ENCODE data around the gene DCANP1. TPM values are rescaled to one million over a fixed set of nuclear protein-coding genes. Genes with fewer than 3 reads are reported as not detected.

The DCANP1 gene
- total RNA-seq, 4 donors from 2014 or later, result not detected

DNA sequence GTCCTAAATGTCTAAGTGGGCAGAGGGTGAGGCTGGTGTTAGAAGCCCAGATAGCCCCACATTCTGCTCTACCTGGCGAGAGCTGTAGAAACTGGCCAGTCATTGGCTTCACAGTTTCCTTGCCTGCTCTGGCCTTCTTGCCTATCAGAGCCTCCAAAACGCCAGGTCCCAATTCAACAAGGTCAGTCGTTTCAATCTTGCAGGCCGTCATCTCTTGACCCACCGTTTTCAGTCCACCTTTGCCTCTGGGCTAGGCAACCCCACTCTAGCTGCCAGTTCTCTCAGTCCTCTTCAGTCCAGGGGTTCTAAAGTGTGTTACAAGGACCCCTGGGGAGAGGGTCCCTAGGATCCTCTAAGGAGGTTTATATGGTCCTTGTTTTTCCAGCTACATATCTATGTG lies 25.0 kb upstream of the DCANP1 start:
- Histone ChIP-seq H3K36me3 (no peaks in the 10 kb centered on the region), H3K9me3 (no peaks in the 10 kb centered on the region), H3K4me3 (no peak overlapping the region), H3K4me1 (no peaks in the 10 kb centered on the region), H3K27me3 (peaks cover 17% of the 10 kb centered on the region), H3K27ac (no peak overlapping the region)
- peak in 1 of 2 donors; percentile 59 for DNase-seq (ENCODE audit: low spot score in 2 of 2)
- TF ChIP-seq POLR2A (IDR thresholded peaks at IDR 0.05) (no peak), EP300 (IDR thresholded peaks at IDR 0.05) (no peak), CTCF (IDR thresholded peaks at IDR 0.05) (no peak), POLR2AphosphoS5 (IDR thresholded peaks at IDR 0.05) (no peak)
- WGBS, result 87% methylated on average over 5 of the region's 5 CpGs

DNA sequence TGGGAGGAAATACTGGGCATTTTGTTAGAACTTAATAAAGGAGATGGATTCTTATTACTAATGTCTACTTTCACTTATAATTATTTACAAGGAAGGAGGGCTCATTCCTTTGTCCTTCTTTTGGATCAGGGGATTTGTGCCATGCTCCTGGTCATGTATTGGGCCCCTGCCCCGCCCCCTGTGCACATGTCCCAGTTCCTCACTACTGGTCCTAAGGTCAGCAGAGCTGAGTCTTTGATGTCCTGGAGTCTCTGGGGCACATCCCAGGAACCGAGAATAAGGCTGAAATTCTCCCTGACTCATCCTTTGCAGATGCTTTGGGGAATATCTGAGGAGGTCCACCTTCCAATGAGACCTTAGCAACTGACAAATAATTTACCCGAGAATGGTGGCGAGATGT lies 24.6 kb upstream of the DCANP1 start:
- H3K4me3 ChIP-seq, result no peak overlapping the region
- H3K4me1 ChIP-seq, result no peaks in the 10 kb centered on the region
- peaks cover 22% of the 10 kb centered on the region for H3K27me3 ChIP-seq
- 88% methylated on average over 4 of the region's 4 CpGs for WGBS
- H3K9me3 ChIP-seq, result no peaks in the 10 kb centered on the region
- no peak overlapping the region for H3K27ac ChIP-seq
- H3K36me3 ChIP-seq, result no peaks in the 10 kb centered on the region
- TF ChIP-seq POLR2AphosphoS5 (IDR thresholded peaks at IDR 0.05), result no peak
- TF ChIP-seq CTCF (IDR thresholded peaks at IDR 0.05), result no peak
- no peak for TF ChIP-seq POLR2A (IDR thresholded peaks at IDR 0.05)
- TF ChIP-seq EP300 (IDR thresholded peaks at IDR 0.05), result no peak
- peak; percentile 31 for DNase-seq (ENCODE audit: low spot score in 2 of 2)

DNA sequence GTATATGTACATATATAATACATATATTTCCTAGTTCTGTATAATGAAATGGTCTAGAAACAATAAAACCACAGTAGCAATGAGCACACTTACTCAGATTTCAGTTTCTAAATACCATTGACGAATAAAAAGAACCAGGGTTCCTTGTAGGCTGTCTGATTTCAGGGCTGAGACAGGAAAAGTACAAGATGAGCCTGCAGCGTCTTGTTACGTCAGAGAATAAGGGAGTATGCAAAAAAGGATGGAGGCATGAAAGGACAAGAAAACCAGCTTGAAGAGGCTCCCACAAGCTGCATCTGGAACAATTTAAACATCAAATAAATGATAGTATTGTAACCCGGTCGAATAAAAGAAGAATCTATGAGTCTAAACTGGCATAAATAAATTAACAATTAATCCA lies 22.8 kb upstream of the DCANP1 start:
- no peak for TF ChIP-seq EP300 (IDR thresholded peaks at IDR 0.05)
- no peak for TF ChIP-seq CTCF (IDR thresholded peaks at IDR 0.05)
- TF ChIP-seq POLR2A (IDR thresholded peaks at IDR 0.05), result no peak
- TF ChIP-seq POLR2AphosphoS5 (IDR thresholded peaks at IDR 0.05), result no peak
- 45% methylated on average over 5 of the region's 5 CpGs for WGBS
- DNase-seq (ENCODE audit: low spot score in 2 of 2), result no peak
- Histone ChIP-seq H3K27me3 (peaks cover 29% of the 10 kb centered on the region), H3K4me3 (no peak overlapping the region), H3K4me1 (peaks cover 6% of the 10 kb centered on the region), H3K27ac (no peak overlapping the region), H3K36me3 (no peaks in the 10 kb centered on the region), H3K9me3 (no peaks in the 10 kb centered on the region)

GRCh38 chr5:135468541-135468940 lies 21.4 kb upstream of the DCANP1 start:
- Histone ChIP-seq H3K27ac (no peak overlapping the region), H3K27me3 (peaks cover 31% of the 10 kb centered on the region), H3K36me3 (no peaks in the 10 kb centered on the region), H3K4me1 (peaks cover 6% of the 10 kb centered on the region), H3K4me3 (no peak overlapping the region), H3K9me3 (no peaks in the 10 kb centered on the region)
- TF ChIP-seq POLR2AphosphoS5 (IDR thresholded peaks at IDR 0.05) (no peak), CTCF (IDR thresholded peaks at IDR 0.05) (no peak)
- WGBS, result 89% methylated on average over 2 of the region's 2 CpGs
- peak in 1 of 2 donors; percentile 21 for DNase-seq (ENCODE audit: low spot score in 2 of 2)

DNA sequence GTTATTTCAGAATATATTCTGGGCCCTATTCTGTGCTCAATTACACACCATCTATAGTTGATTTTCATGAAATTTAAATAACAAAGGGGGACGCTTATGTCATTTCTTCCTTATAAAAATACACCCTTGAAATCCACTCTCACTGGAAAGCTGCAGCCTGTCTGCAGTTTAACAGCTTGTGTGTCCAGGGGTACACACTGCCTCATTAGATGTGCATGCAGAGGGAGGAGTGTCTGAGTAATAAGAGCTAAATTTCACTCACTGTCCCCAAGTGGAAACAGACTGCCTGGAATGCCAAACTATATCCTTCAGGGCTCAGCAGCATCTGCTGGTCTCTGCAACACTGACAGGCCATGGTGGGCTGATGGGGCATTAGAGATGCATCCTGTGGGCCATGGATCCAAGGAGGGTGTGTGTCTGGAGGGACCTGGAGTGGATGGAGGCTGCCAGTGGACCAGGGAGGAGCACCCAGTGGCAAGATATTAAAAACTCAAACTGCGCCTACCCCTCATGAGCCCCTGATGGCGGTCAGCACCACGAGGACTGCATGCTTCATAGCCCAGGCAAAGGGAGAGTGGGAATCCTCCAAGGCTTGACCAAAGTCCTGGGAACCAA lies 20.8 kb upstream of the DCANP1 start:
- Histone ChIP-seq H3K4me1 (peaks cover 6% of the 10 kb centered on the region), H3K27me3 (peaks cover 30% of the 10 kb centered on the region), H3K4me3 (no peak overlapping the region), H3K9me3 (no peaks in the 10 kb centered on the region), H3K36me3 (no peaks in the 10 kb centered on the region), H3K27ac (no peak overlapping the region)
- WGBS, result 94% methylated on average over 4 of the region's 4 CpGs
- peak; percentile 43 to 46 for DNase-seq (ENCODE audit: low spot score in 2 of 2)
- no peak for TF ChIP-seq CTCF (IDR thresholded peaks at IDR 0.05)
- no peak for TF ChIP-seq EP300 (IDR thresholded peaks at IDR 0.05)
- no peak for TF ChIP-seq POLR2A (IDR thresholded peaks at IDR 0.05)
- TF ChIP-seq POLR2AphosphoS5 (IDR thresholded peaks at IDR 0.05), result no peak
